Renal cortical epithelial cell (primary cell): ENCODE results near the gene NFKBIA. TPM values are rescaled to one million over a fixed set of nuclear protein-coding genes. Genes with fewer than 3 reads are reported as not detected.
"Not testable (repeated sequence)": the region's sequence is repeated elsewhere in the genome, so short reads cannot be mapped to it uniquely, and the experiment has no call there.

Experiments
- DNase-seq: peaks from one replicate; pipeline ENCODE4 v3.0.0-alpha.2; 2011; ENCODE audit warnings: low read depth
- total RNA-seq: library from RNA; depleted of rRNA; stranded (reverse); fragments of >200 nt; gene quantifications from 2 replicates; pipeline ENCODE4 v1.2.3, GENCODE V29; 2014

The NFKBIA gene, protein sequence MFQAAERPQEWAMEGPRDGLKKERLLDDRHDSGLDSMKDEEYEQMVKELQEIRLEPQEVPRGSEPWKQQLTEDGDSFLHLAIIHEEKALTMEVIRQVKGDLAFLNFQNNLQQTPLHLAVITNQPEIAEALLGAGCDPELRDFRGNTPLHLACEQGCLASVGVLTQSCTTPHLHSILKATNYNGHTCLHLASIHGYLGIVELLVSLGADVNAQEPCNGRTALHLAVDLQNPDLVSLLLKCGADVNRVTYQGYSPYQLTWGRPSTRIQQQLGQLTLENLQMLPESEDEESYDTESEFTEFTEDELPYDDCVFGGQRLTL
- total RNA-seq = 213 and 383 TPM in 2 replicates

DNA sequence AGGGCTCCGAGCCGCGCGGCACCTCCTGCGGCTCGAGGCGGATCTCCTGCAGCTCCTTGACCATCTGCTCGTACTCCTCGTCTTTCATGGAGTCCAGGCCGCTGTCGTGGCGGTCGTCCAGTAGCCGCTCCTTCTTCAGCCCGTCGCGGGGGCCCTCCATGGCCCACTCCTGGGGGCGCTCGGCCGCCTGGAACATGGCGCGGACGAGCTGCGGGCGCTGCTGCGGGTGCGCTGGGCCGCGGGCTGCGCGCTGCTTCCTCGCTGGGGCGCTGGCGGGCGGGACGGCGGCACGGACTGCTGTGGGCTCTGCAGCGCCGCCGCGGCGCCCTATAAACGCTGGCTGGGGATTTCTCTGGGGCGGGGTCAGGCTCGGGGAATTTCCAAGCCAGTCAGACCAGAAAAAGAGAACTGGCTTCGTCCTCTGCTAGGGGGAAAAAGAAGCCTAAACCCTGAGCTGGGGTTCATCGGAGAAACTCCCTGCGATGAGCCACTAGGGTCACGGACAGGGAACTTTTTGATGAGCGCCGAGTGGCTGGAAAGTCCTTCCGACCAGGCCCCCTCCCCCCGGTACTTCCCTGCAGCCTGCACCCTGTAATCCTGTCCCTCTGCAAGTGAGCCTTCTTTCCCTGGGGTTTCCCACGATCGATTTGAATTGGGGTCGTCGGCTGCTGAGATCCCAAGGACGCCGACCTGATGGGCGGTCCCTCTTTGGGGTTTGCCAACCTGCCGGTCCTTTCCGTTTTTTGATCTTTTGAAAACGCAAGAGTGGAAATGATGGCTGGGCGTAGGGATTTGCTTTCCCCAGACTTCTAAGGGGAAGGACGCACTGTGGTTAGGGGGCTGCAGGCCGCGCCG is at the start of gene NFKBIA:
NFKBIA (minus strand) TSS at position 301 of the 855 bp plus-strand sequence; CDS start at position 196, 105 bp downstream.
- peak; percentile 78 for DNase-seq

DNA sequence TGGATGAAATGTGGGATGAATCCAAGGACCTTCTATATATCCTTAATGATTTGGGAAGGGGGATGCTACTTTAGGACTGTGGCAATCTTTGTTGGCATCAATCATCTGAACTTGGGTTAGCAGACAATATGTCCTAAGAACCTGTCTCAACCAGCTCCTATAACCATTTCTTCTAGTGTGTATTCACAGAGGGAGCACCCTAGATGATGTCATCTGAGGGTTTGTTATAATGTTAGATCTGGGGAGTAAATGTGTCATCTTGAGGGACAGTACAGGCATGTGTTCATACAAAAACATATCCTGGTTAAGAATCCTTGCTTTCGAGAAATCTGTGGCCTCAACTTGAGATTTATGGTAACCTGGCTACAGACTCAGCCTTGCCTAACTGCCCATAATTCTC is 41.9 kb upstream of the NFKBIA start:
- DNase-seq = no peak

DNA sequence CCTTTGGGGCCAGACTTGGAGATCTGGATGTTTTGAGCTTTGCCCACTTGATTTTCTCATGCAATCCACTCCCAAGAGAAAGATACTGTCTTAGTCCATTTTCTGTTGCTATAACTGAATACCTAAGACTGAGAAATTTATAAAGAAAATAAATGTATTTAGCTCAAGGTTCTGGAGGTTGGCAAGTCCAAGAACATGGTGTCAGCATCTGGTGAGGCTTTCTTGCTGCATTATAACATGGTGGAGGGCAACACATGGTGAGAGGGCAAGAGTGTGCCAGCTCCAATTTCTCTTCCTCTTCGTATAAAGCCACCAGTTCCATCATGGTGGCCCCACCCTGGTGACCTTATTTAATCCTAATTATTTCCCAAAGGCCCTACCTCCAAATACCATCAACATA is 39.6 kb upstream of the NFKBIA start:
- no peak for DNase-seq

DNA sequence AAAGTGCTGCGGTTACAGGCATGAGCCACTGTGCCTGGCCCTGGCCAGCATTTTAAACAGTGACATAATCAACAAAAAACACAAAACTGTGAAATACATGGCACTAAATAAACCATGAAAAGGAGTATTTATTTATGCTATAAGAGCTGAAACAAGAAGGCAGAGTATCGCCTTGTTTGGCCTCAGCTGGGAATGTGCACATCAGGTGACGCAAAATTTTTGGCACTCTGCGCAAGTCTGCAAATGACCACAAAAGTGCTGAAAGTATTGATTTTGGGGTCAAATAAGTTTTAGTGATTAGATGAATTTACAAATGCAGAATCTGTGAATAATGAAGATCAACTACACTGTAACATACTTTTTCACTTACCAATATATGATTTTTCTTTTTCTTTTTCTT is 36.6 kb upstream of the NFKBIA start:
- no peak for DNase-seq

DNA sequence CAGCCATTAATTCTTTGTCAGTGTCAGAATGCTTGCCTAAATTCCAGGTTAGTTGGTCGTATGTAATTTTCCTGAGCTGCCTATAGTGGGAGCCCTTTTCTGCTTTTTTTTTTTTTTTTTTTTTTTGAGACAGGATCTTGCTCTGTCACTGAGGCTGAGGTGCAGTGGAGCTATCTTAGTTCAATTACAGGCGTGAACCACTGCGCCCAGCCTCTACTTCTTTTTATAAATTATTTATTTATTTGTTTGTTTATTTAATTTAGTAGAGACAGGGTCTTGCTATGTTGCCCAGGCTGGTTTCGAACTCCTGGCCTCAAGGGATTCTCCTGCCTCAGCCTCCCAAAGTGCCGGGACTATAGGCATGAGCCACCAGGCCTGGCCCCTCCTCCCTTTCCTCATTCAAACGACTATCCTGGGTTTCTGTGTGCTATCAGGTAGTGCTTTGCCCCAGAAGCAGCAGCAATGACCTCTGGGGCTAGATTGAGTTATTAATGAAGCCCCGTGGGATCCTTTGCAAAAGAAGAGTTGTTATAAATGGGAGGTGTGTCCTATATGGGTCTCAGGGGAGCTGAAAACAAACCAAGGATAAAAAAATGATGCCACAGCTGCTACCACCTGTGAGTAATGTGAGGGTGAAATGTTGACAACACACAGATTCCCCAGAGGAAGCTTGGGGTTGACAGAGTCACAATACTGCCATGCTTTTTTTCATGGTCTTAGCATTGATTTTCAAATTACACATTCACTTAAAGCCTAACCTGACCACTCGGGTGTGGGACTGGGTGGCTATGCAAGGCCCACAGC is 34.6 kb upstream of the NFKBIA start:
- no peak for DNase-seq

DNA sequence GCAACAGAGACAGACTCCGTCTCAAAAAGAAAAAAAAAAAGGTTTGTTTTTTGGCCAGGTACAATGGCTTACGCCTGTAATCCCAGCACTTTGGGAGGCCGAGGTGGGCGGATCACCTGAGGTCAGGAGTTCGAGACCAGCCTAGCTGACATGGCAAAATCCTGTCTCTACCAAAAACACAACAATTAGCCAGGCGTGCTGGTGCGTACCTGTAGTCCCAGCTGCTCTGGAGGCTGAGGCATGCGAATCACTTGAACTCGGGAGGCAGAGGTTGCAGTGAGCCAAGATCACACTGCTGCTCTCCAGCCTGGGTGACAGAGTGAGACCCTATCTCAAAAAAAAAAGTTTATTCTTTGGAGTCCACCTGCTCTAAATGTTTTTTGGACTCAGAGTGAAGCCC is 33.9 kb upstream of the NFKBIA start:
- not testable (repeated sequence) for DNase-seq

DNA sequence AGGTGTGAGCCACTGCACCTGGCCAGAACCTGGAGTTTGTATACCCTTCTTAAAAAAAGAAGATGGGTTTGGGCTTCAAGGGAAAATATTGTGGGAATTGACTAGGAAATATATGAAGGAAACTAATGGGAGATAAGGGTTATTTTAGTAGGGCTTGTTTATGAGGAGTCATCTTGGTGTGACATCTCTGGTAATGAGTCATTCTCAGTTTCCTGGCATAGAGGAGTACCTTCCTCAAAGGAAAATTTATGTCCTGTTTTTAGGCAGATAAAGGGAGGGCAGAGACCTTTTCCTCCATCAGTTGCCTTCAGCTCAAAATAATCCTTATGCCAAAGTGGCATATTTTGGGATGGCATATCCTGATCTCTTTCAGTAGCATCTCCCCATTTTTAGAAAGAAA is 30.6 kb upstream of the NFKBIA start:
- peak; percentile 14 for DNase-seq

DNA sequence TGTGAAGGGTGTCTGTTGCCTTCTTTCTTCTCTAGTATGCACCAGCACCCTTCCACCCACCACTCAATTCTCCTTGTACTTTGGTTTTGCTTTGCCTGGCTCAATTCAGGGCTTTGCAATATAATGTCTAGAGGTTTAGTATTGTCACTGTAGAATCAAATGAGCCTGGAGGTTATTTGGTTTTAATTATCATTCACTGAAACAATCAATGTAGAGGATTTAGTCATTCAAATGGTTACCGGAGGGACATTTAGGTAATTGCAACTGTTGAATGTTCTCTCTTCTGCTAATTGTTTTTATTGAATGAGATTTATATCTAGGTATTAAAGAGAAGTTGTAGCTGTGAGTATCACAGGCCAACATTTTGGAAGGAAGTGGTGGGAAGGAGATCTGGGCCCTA is 29.3 kb upstream of the NFKBIA start:
- no peak for DNase-seq

DNA sequence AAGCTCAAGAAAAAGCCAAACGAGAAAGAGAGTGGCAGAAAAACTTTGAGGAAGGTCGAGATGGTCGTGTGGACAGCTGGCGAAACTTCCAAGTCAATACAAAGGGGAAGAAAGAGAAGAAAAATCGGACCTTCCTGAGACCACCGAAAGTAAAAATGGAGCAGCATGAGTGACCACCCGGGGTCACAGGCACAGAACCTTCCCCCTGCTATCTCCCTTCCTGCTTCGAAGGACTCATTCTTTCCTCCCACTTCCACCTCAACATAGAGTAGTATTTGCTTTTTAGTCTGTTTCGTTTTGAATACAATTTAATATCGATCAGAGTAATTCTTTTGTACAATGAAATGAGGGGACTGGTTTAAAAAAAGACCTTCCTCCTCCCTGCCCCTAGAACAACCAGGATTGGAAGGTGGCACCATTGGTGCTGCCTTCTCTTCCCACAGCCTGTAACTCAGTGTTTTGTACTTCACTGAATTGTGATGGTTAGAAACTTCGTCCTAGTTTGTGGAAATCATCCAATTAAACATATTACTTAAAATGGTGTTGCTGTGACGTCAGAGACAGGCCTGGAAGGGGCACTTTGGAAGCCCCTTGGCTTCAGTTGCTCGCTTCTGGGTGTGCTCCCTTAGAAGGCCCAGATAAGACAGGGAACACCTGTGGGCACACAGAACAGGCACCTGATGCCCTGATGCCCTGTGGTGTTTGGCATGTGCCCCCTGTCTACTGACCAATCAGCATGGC is 26.1 kb upstream of the NFKBIA start:
- no peak for DNase-seq

DNA sequence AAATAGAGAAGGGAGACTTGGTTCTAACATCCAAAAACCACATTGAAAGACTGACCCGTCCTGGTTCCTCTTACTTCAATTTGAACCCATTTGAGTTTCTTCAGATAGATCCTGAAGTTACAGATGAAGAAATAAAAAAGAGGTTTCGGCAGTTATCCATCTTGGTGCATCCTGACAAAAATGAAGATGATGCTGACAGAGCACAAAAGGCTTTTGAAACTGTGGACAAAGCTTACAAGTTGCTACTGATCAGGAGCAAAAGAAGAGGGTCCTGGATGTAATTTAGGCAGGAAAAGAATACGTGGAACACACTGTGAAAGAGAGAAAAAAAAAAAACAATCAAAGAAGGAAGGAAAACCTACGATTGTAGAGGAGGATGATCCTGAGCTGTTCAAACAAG is 25.4 kb upstream of the NFKBIA start:
- DNase-seq = no peak

DNA sequence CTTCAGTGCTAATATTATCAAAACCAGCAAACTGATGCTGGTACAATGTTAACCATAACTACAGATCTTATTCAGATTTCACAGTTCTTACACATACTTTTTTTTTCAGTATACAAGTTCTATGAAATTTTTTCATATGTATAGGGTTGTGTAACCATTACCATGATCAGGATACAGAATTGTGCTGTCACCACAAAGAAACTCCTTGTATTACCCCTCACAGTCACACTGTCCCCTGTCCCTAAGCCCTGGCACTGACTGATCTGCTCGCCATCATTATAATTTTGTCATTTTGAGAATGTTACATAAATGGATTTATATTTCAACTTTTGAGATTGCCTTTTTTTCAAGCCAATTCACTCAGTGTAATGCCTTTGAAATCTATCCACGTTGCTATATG is 21.3 kb upstream of the NFKBIA start:
- no peak for DNase-seq

DNA sequence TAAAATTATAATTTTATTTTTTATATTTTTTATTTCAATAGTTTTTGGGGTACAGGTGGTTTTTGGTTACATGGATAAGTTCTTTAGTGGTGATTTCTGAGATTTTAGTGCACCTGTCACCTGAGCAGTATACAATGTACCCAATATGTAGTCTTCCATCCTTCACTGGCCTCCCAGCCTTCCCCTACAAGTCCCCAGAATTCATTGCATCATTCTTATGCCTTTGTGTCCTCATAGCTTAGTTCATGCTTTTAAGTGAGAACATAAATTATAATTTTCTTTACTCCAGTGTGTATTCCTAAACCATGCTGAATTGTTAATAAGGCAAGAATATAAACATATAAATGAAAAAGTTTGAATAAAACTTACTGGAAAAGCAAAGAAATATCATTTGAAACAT is 19.1 kb upstream of the NFKBIA start:
- no peak for DNase-seq

DNA sequence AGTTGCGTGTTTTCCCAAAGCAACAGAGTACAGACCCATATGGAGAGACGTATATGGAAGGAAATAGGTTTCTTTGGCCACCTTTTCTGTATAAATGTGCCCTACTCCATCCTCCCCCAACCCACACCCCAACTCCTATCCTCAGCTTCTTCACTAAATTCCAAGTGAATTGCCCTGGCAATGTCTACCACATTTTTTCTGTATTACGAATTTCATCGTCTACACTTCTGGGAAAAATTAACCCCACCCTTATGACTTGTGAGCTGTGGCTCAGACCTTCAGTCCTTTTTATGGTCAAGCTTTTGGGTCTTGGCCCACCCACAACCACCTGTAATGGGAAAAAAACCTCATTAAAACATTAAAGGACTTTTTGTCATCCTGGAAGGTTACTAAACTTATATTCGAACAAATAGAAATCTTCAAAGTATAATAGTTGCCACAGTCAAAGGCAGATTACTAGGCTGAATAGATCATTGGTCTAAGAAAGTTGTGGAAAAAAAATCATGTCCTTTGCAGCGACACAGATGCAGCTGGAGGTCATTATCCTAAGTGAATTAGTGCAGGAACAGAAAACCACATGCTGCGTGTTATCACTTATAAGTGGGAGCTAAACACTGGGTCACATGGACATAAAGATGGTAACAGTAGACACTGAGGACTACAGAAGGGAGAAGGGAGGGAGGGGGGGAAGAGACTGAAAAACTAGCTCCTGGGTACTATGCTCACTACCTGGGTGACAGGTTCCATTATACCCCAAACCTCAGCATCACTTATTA is 15.7 kb upstream of the NFKBIA start:
- peak; percentile 71 for DNase-seq

DNA sequence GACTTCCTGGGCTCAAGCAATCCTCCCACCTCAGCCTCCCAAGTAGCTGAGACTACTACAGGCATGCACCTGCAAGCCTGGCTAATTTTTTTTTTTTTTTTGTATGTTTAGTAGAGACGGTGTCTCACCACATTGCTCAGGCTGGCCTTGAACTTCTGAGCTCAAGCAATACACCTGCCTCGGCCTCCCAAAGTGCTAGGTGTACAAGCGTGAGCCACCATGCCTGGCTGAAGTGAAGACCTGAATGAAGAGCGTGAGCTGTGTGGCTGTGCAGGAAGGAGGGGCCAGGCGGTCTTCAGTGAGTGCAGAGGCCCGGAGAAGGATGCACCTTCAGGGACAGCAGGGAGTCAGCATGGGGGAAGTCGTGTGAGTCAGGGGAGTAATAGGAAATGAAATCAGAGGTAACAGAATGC is 14.9 kb upstream of the NFKBIA start:
- no peak for DNase-seq

DNA sequence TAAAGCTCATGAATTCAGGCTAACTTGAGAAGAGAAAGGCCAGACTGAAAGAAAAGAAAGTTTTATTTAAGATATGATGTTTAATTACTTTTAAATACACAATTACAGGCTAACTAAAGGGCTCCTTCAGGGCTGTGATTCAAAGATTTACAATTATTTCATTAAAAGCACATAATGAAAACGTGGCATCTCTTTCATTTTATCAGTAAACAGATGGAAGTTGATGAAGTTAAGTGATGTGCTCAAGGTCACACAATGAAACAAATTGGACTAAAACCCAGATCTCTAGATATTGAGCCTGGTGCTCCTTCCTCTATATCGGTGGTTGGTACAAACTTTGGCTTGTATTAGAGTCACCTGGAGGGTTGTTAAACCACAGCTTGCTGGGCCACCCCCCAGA is 13.5 kb upstream of the NFKBIA start:
- no peak for DNase-seq

DNA sequence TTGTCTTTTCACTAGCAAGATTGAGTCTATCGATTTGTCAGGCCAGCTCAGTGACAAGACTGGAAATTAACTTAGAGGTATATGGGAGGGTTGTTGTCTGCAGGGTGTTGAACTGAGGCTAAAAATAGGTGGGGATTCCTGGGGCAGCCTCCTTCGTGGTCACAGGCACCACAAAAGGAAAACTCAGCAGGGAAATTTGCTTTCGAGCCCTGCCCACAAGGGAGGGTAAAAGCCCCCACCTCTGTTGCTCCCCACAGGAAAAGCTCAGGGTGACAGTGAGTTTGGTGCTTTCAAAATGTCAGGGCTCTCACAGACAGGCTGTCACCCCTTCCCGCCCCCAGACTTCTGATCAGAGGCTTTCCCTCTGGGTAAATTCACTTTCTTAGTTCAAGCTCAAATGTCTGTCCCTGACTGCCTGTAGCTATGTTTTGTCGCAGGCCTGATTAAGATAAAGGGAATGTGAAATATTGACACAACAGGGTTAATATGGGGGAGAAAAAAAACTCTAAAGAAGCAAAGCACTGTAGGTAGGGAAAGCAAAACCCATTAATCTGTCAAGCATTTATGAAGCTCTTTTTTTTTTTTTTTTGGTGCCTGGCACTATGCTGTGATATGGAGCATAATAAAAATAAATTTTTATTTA is 11.7 kb upstream of the NFKBIA start:
- no peak for DNase-seq

DNA sequence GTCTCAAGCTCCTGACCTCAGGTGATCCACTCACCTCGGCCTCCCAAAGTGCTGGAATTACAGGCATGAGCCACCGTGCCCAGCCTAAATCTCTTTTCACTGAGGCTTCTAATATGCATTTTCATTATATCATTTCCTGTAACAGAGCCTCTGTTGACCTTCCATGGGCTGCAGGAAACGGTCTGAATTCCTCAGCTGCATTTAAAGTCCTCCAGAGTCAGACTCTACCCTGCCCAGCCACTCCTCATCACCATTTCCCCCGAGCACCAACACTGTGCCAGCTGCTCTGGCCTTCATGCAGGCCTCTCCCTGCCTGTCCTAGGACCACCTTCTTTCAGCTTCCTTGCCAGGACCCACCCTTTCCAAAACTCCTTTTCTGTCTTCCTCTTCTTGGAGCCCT is 9.8 kb upstream of the NFKBIA start:
- DNase-seq = peak; percentile 59

DNA sequence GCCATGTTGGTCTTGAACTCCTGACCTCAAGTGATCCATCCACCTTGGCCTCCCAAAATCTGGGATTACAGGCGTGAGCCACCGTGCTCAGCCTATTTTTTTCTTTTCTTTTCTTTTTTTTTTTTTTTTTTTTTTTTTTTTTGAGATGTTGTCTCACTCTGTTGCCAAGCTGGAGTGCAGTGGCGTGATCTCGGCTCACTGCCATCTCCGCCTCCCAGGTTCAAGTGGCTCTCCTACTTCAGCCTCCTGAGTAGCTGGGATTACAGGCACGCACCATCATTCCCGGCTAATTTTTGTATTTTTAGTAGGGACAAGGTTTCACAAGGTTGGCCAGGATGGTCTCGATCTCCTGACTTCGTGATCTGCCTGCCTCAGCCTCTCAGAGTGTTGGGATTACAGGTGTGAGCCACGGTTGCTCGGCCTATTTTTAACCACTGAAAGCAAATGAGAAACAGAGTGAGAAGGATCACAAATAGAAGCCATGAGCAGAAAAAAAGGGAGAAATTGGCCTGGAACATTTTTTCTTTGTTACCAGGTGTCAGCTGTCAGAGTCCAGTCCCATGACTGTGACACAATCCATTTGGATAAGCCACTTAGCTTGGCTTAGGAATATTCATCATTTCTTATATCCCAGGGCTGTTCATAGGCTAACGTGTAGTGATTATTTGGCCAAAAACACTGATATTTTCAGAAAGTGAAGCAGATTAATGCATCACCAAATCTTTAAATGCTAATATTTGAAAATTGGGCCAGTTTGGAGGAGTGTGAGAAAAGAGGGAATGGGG is 7.9 kb upstream of the NFKBIA start:
- no peak for DNase-seq

DNA sequence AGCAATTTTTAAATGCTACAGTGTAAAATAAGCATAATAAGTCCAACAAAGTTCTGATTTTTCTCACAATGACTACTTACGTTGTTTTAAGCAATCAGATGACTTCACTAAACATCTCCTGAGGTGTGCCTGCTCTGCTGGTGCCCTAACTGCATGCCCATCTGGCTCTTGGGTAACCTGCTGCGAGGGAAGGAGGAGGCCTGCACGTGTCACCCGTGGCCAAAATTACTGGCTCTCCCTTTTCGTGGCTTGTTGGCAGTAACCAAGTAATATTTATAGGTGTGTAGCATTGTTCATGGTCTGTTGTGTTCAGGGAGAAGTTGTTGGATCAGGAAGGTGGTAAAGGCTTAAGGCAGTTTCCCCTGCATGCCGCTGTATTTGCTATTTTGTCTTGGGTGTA is 6.3 kb upstream of the NFKBIA start:
- no peak for DNase-seq

DNA sequence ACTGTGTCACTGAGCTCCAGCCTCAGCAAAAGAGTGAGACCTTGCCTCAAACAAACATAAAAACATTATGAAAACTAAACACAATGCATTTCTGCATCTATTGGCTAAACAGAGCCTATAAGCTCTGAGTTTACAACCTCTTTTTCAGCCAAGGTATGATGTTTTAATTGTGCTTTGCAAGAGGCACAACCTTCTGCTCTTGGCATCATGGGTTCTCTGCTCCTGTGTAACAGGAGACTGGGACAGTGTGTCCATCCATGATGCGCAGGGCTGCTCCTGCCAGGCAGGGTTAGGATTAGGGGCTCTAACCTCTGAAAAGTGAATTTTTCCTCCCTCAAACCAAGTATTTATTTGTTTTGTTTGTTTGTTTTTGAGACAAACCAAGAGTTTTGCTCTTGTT is 5.0 kb upstream of the NFKBIA start:
- DNase-seq = no peak
